HG02870 (cell line): ENCODE measurements around the gene PCYT2.

Experiments
- ATAC-seq: cut with Tn5 transposase; IDR thresholded peaks from one replicate; pipeline ENCODE4 v1.9.1; 2021; ENCODE audit warnings: mild to moderate bottlenecking, moderate library complexity; ENCODE audit not compliant: unreplicated experiment

Gene PCYT2

DNA sequence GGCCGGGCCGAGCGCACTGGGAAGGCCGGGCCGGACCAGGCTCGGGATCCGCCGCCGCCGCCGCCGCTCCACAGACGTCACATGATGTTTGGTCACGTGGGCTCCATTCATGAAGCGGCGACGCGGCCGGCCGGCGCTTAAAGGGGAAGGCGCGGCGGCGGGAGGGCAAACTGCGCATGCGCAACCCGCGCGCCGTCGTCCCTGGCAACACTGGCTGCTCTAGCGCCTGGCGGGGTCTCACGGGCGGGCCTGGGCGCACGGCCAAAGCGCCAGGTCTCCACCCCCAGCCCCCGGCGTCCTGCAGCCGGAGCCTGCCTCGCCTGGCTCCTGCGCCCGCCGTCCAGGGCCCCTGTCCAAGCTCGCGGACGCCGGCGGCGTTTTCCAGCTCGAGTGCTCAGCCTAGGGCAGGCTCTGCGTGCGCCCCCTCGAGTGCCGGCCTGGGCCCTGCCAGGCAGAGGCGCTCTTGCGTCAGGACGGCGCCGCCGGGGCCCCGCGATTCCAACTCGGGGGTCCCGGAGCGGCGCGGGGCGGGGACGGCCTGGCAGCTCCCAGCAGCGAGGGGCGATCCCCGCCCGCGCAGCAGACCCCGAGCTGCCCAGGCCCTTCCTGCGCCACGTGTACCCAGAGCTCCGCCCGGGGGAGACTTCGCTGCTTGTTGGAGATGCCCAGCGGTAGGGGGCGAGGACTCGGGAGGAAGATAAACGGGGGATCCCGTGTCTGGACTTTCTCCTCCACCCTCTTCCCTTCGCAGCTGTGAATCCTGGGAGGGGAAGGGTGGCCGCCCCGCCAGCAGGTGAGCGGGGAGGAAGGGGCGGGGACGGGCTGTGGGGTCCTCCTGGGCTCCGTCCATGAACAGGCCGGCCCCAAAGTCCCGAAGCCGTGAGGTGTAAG is 16.7 kb upstream of the PCYT2 start, which contains the start of gene MAFG:
TSS of gene MAFG (minus strand) at position 83 of the 891 bp plus-strand sequence. CDS start 4,550 bp downstream, outside the sequence.
- ATAC-seq = peak; percentile 58

GRCh38 chr17:81927152-81927652 is 16.0 kb upstream of the PCYT2 start:
- ATAC-seq = peak; percentile 13

GRCh38 chr17:81926451-81927151 is 15.4 kb upstream of the PCYT2 start:
- no peak for ATAC-seq

GRCh38 chr17:81925860-81926450 is 14.8 kb upstream of the PCYT2 start:
- no peak for ATAC-seq

DNA sequence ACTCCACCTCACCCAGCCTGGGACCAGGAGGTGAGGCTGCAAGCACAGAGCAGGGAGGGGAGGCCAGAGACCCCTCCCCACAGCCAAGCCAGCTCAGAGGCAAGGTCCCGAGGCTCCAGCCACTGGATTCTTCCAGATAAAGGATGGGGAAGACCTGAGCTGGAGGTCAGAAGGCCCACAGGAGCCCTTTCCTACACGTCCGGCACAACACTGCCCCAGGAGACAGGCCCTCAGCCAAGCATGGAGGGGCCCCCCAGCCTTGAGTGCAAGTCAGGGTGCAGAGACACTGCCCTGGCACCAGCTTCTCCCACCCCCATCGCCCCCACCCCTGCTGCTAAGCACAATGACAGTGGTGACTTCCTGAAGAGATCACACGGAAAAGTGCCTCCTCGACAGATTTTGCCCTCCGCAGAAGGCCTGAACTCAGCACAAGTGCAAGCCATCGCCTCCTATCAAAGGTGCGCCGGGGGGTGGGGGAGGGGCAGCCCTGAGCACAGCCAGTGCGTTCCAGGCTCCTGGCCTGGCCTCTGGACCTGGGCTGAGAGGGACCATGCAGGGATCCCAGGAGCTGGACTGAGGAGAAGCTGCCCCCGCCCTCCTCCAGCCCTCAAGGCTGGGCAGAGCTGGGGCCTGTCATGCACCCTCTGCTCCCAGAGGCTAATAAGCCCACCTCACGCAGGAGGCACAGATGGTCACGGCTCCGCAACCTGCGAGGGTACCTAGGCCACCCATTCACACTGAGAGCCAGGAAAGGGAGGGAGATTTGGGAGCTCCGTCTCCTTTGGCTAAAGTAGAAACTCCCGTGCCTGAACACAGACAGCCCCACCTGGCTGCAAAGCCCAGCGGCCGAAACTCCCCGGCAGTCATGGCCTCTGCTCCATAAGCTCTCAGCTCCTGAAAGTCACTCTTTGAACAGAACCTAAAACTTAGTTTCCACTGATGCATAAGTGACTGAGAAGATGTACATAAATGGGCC is 13.6 kb upstream of the PCYT2 start:
- ATAC-seq = no peak

DNA sequence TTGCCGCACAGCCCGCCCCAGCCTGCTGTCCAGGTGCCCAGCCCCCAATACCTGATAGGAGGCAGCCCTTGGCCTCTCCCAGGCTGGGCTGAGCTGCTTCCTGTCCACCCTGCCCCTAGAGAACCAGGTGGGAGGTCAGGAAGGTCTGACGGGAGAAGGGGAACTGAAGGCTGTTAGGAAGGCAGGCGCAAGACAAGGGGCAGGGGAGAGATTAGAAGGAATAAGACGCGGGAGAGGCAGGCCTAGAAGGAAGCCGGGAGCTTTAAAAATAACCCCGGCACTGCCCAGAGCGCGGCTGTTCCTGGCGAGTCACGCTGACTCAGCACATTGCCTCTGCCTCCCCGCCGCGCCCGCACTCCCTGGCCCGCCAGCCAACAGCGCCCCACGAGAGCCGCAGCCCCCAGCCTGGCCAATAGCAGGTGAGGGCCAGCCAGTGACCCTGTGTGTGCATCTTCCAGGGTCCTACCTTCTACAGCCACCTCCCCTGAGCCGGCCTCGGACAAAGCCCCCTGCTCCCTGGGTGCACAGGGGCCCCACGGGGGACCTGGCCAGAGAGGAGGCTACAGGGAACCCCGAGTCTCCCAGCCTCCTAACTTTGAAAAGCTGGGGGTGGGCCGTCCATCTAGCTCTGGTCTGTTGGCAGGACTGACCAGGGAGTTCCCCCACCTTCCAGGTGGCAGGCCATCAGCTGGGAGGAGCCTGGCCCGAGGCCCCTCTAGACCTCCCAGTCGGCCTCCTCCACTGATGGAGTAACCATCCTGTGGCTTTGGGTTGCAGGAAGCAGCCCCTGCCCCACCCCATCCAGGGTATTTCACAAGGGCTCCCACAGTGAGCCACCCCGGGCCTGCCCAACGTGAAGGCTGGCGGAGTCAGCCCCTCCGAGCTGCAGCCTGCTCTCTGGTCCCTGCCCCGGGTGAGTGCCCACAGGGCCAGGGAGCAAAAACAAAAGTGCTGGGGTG is 12.4 kb upstream of the PCYT2 start:
- ATAC-seq = no peak

DNA sequence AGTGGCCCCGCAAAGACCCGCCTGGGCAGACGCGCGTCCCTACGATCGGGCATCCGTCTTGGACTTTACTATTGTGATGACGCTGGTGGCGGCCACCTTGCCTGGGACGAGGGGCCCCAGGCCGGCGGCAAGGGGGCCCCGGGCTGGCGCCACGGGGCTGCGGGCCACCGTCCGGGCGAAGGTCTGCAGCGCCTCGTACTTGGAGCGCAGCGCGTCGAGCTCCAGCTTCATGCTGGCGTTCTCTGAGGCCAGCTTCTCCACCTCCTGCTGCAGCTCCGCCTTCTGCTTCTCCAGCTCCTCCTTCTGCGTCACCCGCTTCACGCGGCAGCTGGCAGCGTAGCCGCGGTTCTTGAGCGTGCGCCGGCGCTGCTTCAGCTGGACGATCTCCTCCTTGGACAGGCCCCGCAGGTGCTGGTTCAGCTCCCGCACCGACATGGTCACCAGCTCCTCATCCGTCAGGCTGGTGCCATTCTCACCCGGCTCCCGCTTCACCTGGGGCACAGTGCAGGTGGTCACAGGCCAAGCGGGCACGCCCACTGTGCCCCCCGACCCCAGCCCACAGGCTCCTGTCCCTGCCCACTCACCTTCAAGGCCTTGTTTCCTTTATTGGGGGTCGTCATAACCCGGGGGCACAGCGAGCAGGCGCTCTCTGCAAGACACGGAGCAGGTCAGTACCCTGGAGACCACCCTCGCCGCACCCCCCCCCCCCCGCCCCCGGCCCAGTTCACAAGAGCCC is 11.5 kb upstream of the PCYT2 start:
- no peak for ATAC-seq

- ATAC-seq = no peak
Observed at GRCh38 chr17:81921996-81922565, 10.9 kb upstream of the PCYT2 start.

- ATAC-seq = no peak
Observed at GRCh38 chr17:81921537-81921862, 10.3 kb upstream of the PCYT2 start.

DNA sequence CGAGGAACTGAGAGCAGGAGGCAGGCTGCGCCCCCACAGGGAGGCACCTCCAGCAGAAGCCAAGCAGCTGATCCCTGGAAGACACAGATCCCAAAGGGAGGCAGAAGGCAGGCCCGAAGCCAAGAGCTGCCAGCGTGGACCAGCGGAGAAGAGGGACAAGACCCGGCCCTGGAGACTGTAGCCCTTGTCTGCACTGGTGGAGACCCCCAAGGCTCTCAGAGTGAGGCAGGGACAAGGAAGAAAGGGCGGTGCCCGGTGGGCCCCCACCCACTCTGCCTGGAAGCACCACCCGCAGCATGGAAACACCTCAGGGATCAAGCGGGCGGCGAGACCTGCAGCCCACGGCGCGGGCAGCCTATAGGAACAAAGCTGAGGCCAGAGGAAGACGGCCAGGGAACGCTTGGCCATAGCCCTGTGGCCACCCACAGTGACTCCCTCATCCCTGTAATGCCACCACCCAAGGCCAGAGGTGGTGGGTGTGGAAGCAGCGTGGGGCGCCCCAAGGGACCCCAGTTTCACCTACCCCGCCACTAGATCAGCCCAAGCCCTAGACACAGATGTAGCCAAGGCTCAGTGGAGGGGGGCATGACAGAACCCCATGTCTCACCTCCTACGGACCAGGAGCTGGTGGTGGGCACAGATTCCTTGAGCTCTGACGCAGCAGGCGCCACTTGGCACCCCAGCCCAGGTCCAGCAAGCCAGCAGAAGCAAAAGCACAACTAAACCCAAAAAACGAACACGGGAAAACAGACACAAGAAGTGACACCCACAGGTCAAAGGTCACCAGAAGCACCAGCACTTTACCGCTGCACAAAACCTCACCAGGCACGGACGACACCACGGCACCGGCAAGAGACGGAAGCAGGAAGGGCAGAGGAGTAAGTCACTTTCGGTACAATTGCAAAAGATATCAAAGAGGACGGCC is 9.7 kb upstream of the PCYT2 start:
- ATAC-seq = no peak

DNA sequence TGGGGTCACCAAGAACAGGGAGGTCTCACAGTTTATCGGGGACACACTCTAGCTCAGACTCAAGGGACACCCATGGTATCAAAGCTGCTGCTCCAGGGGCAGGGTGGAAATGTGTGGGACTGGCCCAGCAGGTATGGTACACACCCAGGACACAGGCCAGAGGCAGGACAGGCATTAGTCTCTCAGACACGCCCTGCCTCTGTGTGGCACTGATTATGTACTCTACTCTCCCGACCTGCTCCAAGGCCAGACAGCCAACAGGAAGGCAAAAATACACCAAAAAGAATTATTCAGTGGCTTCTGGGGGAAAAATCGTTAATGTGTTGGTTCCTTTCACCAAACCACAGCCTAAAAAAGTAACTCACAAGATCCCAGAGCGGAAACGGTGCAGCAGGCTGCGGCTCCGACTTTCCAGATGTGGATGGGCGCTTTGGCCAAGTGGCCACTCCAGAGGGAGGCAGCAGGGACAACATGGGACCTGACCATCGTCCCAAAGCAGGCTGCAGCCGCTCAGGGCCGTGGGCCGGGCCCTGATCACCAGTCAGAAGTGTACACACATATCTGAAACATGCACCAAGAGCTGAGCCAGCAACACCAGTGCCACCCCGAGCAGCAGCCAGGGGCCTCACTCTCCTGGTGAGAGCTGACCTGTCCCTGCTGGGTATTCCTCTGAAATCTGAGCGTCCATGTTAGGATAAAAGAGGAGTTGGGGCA is 7.8 kb upstream of the PCYT2 start:
- no peak for ATAC-seq

DNA sequence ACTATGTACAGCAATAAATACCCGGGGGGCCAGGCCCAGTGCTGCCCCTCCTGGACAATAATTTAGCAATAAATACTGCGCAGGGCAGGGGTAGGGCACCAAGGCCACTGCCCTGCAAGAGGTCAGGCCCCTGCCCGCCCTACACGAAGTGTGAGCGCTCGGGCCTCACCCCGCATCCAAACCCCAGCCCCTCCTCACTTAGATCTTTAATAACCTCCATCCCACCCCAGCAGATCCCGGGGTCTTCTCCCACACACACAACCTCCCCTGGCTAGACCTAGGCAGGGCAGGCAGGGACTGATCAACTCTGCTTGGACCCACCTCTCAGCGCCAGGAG is 7.1 kb upstream of the PCYT2 start:
- peak; percentile 7 for ATAC-seq

- peak; percentile 54 for ATAC-seq
Observed at GRCh38 chr17:81917565-81918332, 6.5 kb upstream of the PCYT2 start, which contains the start of gene SIRT7. SIRT7 (minus strand) TSS chr17:81918176; CDS start chr17:81918131, 45 bp downstream.

GRCh38 chr17:81916234-81917001 is 5.2 kb upstream of the PCYT2 start:
- no peak for ATAC-seq

GRCh38 chr17:81915331-81915730 is 4.1 kb upstream of the PCYT2 start:
- no peak for ATAC-seq
